ENCODE data around the gene ANK2.

The ANK2 gene

DNA sequence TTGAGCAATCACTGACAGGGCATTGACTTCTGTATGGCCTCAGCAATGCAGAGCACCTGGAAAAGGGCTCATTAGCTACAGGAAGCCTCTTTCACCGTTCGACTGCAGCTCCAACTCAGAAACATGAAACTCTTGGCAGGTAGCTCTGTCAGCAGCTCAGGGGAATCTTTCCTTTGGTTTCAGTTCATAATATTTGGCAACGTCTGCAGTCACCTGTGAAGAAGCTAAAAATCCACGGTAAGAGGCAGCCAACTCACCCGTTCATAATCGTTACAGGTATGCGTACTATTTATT is 357.2 kb downstream of the ANK2 start:
- no peaks in the 10 kb centered on the region for H3K9me3 ChIP-seq (ENCODE audit: insufficient read depth, low read length)
- no peaks in the 10 kb centered on the region for H3K36me3 ChIP-seq (ENCODE audit: low read length)

GRCh38 chr4:113407409-113407808 is 358.0 kb downstream of the ANK2 start:
- H2AFZ ChIP-seq (ENCODE audit: low read depth, low read length, severe bottlenecking), result no peak overlapping the region
- H3K4me3 ChIP-seq (ENCODE audit: insufficient read depth, low read length, poor library complexity, severe bottlenecking), result no peak overlapping the region
- H3K9me3 ChIP-seq (ENCODE audit: insufficient read depth, low read length), result no peaks in the 10 kb centered on the region
- H3K4me2 ChIP-seq (ENCODE audit: low read depth, low read length, poor library complexity, severe bottlenecking), result no peak overlapping the region
- H3K27ac ChIP-seq (ENCODE audit: low read depth, low read length), result no peak overlapping the region
- H3F3A ChIP-seq (ENCODE audit: insufficient read depth), result no peaks in the 10 kb centered on the region
- TF ChIP-seq EZH2phosphoT487 (conservative IDR thresholded peaks at IDR 0.05; ENCODE audit: low read length), result no peak
- TF ChIP-seq, protein P1, sequence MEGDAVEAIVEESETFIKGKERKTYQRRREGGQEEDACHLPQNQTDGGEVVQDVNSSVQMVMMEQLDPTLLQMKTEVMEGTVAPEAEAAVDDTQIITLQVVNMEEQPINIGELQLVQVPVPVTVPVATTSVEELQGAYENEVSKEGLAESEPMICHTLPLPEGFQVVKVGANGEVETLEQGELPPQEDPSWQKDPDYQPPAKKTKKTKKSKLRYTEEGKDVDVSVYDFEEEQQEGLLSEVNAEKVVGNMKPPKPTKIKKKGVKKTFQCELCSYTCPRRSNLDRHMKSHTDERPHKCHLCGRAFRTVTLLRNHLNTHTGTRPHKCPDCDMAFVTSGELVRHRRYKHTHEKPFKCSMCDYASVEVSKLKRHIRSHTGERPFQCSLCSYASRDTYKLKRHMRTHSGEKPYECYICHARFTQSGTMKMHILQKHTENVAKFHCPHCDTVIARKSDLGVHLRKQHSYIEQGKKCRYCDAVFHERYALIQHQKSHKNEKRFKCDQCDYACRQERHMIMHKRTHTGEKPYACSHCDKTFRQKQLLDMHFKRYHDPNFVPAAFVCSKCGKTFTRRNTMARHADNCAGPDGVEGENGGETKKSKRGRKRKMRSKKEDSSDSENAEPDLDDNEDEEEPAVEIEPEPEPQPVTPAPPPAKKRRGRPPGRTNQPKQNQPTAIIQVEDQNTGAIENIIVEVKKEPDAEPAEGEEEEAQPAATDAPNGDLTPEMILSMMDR (IDR thresholded peaks at IDR 0.05; ENCODE audit: insufficient read depth, low read length, poor library complexity, severe bottlenecking), result no peak
- H3K9me2 ChIP-seq (replicated peaks; ENCODE audit: insufficient read depth, low read length), result no peaks in the 10 kb centered on the region
- no peak overlapping the region for H3K9ac ChIP-seq (ENCODE audit: low read length)
- no peaks in the 10 kb centered on the region for H4K20me1 ChIP-seq (ENCODE audit: low read depth, low read length)
- no peaks in the 10 kb centered on the region for H3K79me2 ChIP-seq (ENCODE audit: insufficient read depth, low read length)
- no peaks in the 10 kb centered on the region for H3K36me3 ChIP-seq (ENCODE audit: low read length)
- no peaks in the 10 kb centered on the region for H3K27me3 ChIP-seq (ENCODE audit: low read length)

More for the DNA sequence above, 357.2 kb downstream of the ANK2 start:
- Histone ChIP-seq H4K20me1 (ENCODE audit: low read depth, low read length) (no peaks in the 10 kb centered on the region), H3K4me3 (ENCODE audit: insufficient read depth, low read length, poor library complexity, severe bottlenecking) (no peak overlapping the region), H3K79me2 (ENCODE audit: insufficient read depth, low read length) (no peaks in the 10 kb centered on the region), H3K27ac (ENCODE audit: low read depth, low read length) (no peak overlapping the region), H3F3A (ENCODE audit: insufficient read depth) (no peaks in the 10 kb centered on the region), H3K9me2 (replicated peaks; ENCODE audit: insufficient read depth, low read length) (no peaks in the 10 kb centered on the region), H3K27me3 (ENCODE audit: low read length) (no peaks in the 10 kb centered on the region), H2AFZ (ENCODE audit: low read depth, low read length, severe bottlenecking) (no peak overlapping the region), H3K9ac (ENCODE audit: low read length) (no peak overlapping the region), H3K4me2 (ENCODE audit: low read depth, low read length, poor library complexity, severe bottlenecking) (no peak overlapping the region)
- TF ChIP-seq, protein P1 (IDR thresholded peaks at IDR 0.05; ENCODE audit: insufficient read depth, low read length, poor library complexity, severe bottlenecking), result no peak
- TF ChIP-seq EZH2phosphoT487 (conservative IDR thresholded peaks at IDR 0.05; ENCODE audit: low read length), result no peak

DNA sequence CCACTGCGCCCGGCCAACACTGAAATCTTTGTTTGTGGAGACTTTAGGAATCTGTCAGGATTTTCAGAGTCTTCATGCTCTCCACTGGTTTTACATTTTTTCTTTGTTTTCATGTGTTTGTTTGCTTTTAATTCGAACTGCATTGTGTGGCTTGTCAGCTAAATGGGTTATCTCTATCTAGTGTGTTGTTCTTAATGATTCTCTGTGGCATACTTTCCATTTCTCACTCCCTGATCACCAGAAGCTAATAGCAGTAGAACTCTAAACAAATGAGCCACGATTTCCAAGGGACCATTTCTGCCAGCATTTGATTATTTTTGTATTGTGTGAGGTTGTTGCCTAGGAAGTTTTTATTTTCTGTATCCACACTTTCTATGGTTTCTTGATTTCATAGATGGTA is 359.7 kb downstream of the ANK2 start:
- H3K79me2 ChIP-seq (ENCODE audit: insufficient read depth, low read length), result no peaks in the 10 kb centered on the region
- H3K36me3 ChIP-seq (ENCODE audit: low read length), result no peaks in the 10 kb centered on the region
- no peak overlapping the region for H3K4me3 ChIP-seq (ENCODE audit: insufficient read depth, low read length, poor library complexity, severe bottlenecking)
- H4K20me1 ChIP-seq (ENCODE audit: low read depth, low read length), result no peaks in the 10 kb centered on the region
- no peak overlapping the region for H2AFZ ChIP-seq (ENCODE audit: low read depth, low read length, severe bottlenecking)
- H3K9me3 ChIP-seq (ENCODE audit: insufficient read depth, low read length), result no peaks in the 10 kb centered on the region
- H3K27me3 ChIP-seq (ENCODE audit: low read length), result no peaks in the 10 kb centered on the region
- H3K9ac ChIP-seq (ENCODE audit: low read length), result no peak overlapping the region
- no peak overlapping the region for H3K4me2 ChIP-seq (ENCODE audit: low read depth, low read length, poor library complexity, severe bottlenecking)
- H3F3A ChIP-seq (ENCODE audit: insufficient read depth), result no peaks in the 10 kb centered on the region
- no peak overlapping the region for H3K27ac ChIP-seq (ENCODE audit: low read depth, low read length)
- TF ChIP-seq, protein P1 (IDR thresholded peaks at IDR 0.05; ENCODE audit: insufficient read depth, low read length, poor library complexity, severe bottlenecking), result no peak
- TF ChIP-seq EZH2phosphoT487 (conservative IDR thresholded peaks at IDR 0.05; ENCODE audit: low read length), result no peak
- no peaks in the 10 kb centered on the region for H3K9me2 ChIP-seq (replicated peaks; ENCODE audit: insufficient read depth, low read length)

GRCh38 chr4:113410686-113411085 is 361.2 kb downstream of the ANK2 start:
- Histone ChIP-seq H3K27me3 (ENCODE audit: low read length) (no peaks in the 10 kb centered on the region), H3K9me2 (replicated peaks; ENCODE audit: insufficient read depth, low read length) (no peaks in the 10 kb centered on the region), H4K20me1 (ENCODE audit: low read depth, low read length) (no peaks in the 10 kb centered on the region), H3K79me2 (ENCODE audit: insufficient read depth, low read length) (no peaks in the 10 kb centered on the region), H2AFZ (ENCODE audit: low read depth, low read length, severe bottlenecking) (no peak overlapping the region), H3K4me3 (ENCODE audit: insufficient read depth, low read length, poor library complexity, severe bottlenecking) (no peak overlapping the region), H3K4me2 (ENCODE audit: low read depth, low read length, poor library complexity, severe bottlenecking) (no peak overlapping the region), H3K9me3 (ENCODE audit: insufficient read depth, low read length) (no peaks in the 10 kb centered on the region), H3K9ac (ENCODE audit: low read length) (no peak overlapping the region), H3K27ac (ENCODE audit: low read depth, low read length) (no peak overlapping the region), H3F3A (ENCODE audit: insufficient read depth) (no peaks in the 10 kb centered on the region), H3K36me3 (ENCODE audit: low read length) (no peaks in the 10 kb centered on the region)
- TF ChIP-seq, protein P1 (IDR thresholded peaks at IDR 0.05; ENCODE audit: insufficient read depth, low read length, poor library complexity, severe bottlenecking), result no peak
- no peak for TF ChIP-seq EZH2phosphoT487 (conservative IDR thresholded peaks at IDR 0.05; ENCODE audit: low read length)

All from SU-DHL-6 (cell line).